HepG2 (cell line): ENCODE data around the gene PVALB.

ENCODE experiments used
- CBFB ChIP-seq: sonication (generic); formaldehyde crosslinking; IDR thresholded peaks from 2 replicates; pipeline ENCODE4 v1.4.0; 2020; ENCODE audit warnings: missing genetic modification reagents
- DPF2 ChIP-seq: sonication (generic); formaldehyde crosslinking; IDR thresholded peaks from 2 replicates; pipeline ENCODE4 v1.4.0; 2020; ENCODE audit warnings: mild to moderate bottlenecking, low read depth, missing genetic modification reagents, borderline replicate concordance
- GABPA ChIP-seq, 2 experiments: IDR thresholded peaks; 2 replicates each; pipeline ENCODE4 v1.6.1; 2011 to 2016; ENCODE audit warnings: low read depth in 2 of 2, low read length in 1 of 2, missing biosample characterization in 1 of 2, missing genetic modification characterization in 1 of 2
- HINFP ChIP-seq: sonication (generic); formaldehyde crosslinking; IDR thresholded peaks from 2 replicates; pipeline ENCODE4 v1.4.0; 2020; ENCODE audit warnings: low read depth, mild to moderate bottlenecking, missing genetic modification reagents
- JUN ChIP-seq: sonication (generic); formaldehyde crosslinking; IDR thresholded peaks from 2 replicates; pipeline ENCODE4 v1.4.0; 2020; ENCODE audit warnings: mild to moderate bottlenecking, missing genetic modification reagents
- NPAS2 ChIP-seq: sonication (generic); formaldehyde crosslinking; IDR thresholded peaks from 2 replicates; pipeline ENCODE4 v1.8.0; 2022; ENCODE audit warnings: mild to moderate bottlenecking, missing genetic modification reagents, borderline replicate concordance
- POLR2A ChIP-seq, 2 experiments: IDR thresholded peaks; 2 replicates each; pipeline ENCODE4 v1.6.1; 2011; ENCODE audit warnings: low read depth in 2 of 2, low read length in 2 of 2, mild to moderate bottlenecking in 1 of 2, moderate library complexity in 1 of 2; ENCODE audit not compliant: insufficient read depth in 1 of 2
- POLR2AphosphoS5 ChIP-seq: IDR thresholded peaks from 2 replicates; pipeline ENCODE4 v1.6.1; 2012; ENCODE audit warnings: low read depth, low read length
- STAT6 ChIP-seq: sonication (generic); formaldehyde crosslinking; IDR thresholded peaks from 2 replicates; pipeline ENCODE4 v1.4.0; 2020; ENCODE audit warnings: missing genetic modification reagents, mild to moderate bottlenecking, borderline replicate concordance
- YY1 ChIP-seq: IDR thresholded peaks from 2 replicates; pipeline ENCODE4 v1.6.1; 2011; ENCODE audit warnings: low read length, low read depth, moderate library complexity, mild to moderate bottlenecking; ENCODE audit not compliant: insufficient read depth, insufficient replicate concordance
- ZNF138 ChIP-seq: sonication (generic); formaldehyde crosslinking; IDR thresholded peaks from 2 replicates; pipeline ENCODE4 v1.5.0; 2020; ENCODE audit warnings: mild to moderate bottlenecking, low read depth, missing genetic modification reagents
- ZNF18 ChIP-seq: sonication (generic); formaldehyde crosslinking; IDR thresholded peaks from 2 replicates; pipeline ENCODE4 v1.8.0; 2022; ENCODE audit warnings: mild to moderate bottlenecking, missing genetic modification reagents; ENCODE audit not compliant: insufficient replicate concordance
- ZNF761 ChIP-seq: sonication (generic); formaldehyde crosslinking; conservative IDR thresholded peaks from 2 replicates; pipeline ENCODE4 v1.4.0; 2020; ENCODE audit warnings: mild to moderate bottlenecking, missing genetic modification reagents
- ZNF768 ChIP-seq: sonication (generic); formaldehyde crosslinking; IDR thresholded peaks from 2 replicates; pipeline ENCODE4 v1.4.0; 2020; ENCODE audit warnings: missing genetic modification reagents

- no peak for TF ChIP-seq ZNF138 (CRISPR knock-in tag)
- no peak for TF ChIP-seq CBFB (CRISPR knock-in tag)
- no peak for TF ChIP-seq YY1
- no peak for TF ChIP-seq ZNF768
- TF ChIP-seq ZNF18 (CRISPR knock-in tag): no peak
- no peak for TF ChIP-seq HINFP (CRISPR knock-in tag)
- TF ChIP-seq POLR2AphosphoS5: no peak
- TF ChIP-seq POLR2A (IDR thresholded peaks at IDR 0.05; ENCODE audit: insufficient read depth in 1 of 2, low read depth in 2 of 2, low read length in 2 of 2): no peak
- TF ChIP-seq JUN (CRISPR knock-in tag): no peak
- no peak for TF ChIP-seq STAT6 (CRISPR knock-in tag)
- TF ChIP-seq DPF2 (CRISPR knock-in tag): no peak
- TF ChIP-seq NPAS2 (CRISPR knock-in tag): no peak
- TF ChIP-seq ZNF761 (CRISPR knock-in tag): no peak
- no peak for TF ChIP-seq GABPA (IDR thresholded peaks at IDR 0.05; ENCODE audit: low read depth, low read length)
- TF ChIP-seq GABPA (CRISPR knock-in tag; IDR thresholded peaks at IDR 0.05; ENCODE audit: low read depth): no peak
Measured at GRCh38 chr22:36830601-36831000, 13.8 kb upstream of the PVALB start.
